CD14-positive monocyte (primary cell): ENCODE measurements around the gene BSPH1. TPM values are rescaled to one million over a fixed set of nuclear protein-coding genes. Genes with fewer than 3 reads are reported as not detected.

Experiments
- DNase-seq, 3 donors: peaks; one replicate each; pipeline ENCODE4 v3.0.0-alpha.2; 2011 to 2022
- H2AFZ ChIP-seq: 2 replicates; pipeline ENCODE4 v1.6.0; 2012; ENCODE audit warnings: mild to moderate bottlenecking, low read depth, low read length, inconsistent platforms; ENCODE audit not compliant: insufficient read depth, poor library complexity, severe bottlenecking
- H3K27ac ChIP-seq, 2 donors: 1 replicate in 1 of 2; 2 replicates in 1 of 2; pipeline ENCODE4 v1.5.1; 2012 to 2013; ENCODE audit warnings: low read length in 2 of 2, control low read depth in 1 of 2, inconsistent platforms in 1 of 2, low read depth in 1 of 2, mild to moderate bottlenecking in 1 of 2
- H3K27me3 ChIP-seq, 2 donors: one replicate each; pipeline versions ENCODE4 v1.6.0 to v1.6.1; 2011 to 2013; ENCODE audit warnings: low read length in 2 of 2; ENCODE audit not compliant: control insufficient read depth in 2 of 2, insufficient read depth in 2 of 2
- H3K36me3 ChIP-seq, 2 donors: replicated peaks in 1 of 2; 1 replicate in 1 of 2; 2 replicates in 1 of 2; pipeline versions ENCODE4 v1.5.1 to v1.6.1; 2012 to 2013; ENCODE audit warnings: low read length in 2 of 2, control low read depth in 1 of 2, inconsistent platforms in 1 of 2, mild to moderate bottlenecking in 1 of 2; ENCODE audit not compliant: insufficient read depth in 2 of 2, control insufficient read depth in 1 of 2
- H3K4me1 ChIP-seq, 2 donors: 1 replicate in 1 of 2; 2 replicates in 1 of 2; pipeline versions ENCODE4 v1.5.1 to v1.6.1; 2012 to 2013; ENCODE audit warnings: low read length in 2 of 2, control low read depth in 1 of 2, inconsistent platforms in 1 of 2, mild to moderate bottlenecking in 1 of 2, moderate library complexity in 1 of 2; ENCODE audit not compliant: insufficient read depth in 2 of 2, control insufficient read depth in 1 of 2
- H3K4me2 ChIP-seq: replicated peaks from 2 replicates; pipeline ENCODE3; 2012; ENCODE audit warnings: low read length, moderate library complexity, mild to moderate bottlenecking; ENCODE audit not compliant: poor library complexity, severe bottlenecking; ENCODE audit errors: extremely low read depth
- H3K4me3 ChIP-seq, 3 experiments: fragments of 200-600 bp in 1 of 3; sonication (generic) in 1 of 3; replicated peaks in 1 of 3; 1 replicate in 2 of 3; 2 replicates in 1 of 3; pipeline ENCODE4 v1.5.1; 2011 to 2013; ENCODE audit warnings: low read length in 3 of 3, mild to moderate bottlenecking in 3 of 3, control low read depth in 2 of 3, low read depth in 2 of 3, inconsistent platforms in 1 of 3, moderate library complexity in 1 of 3
- H3K79me2 ChIP-seq: 2 replicates; pipeline ENCODE4 v1.6.0; 2012; ENCODE audit warnings: mild to moderate bottlenecking, control low read depth, inconsistent platforms, low read length, moderate library complexity; ENCODE audit not compliant: insufficient read depth
- H3K9ac ChIP-seq: 2 replicates; pipeline ENCODE4 v1.6.0; 2017; ENCODE audit warnings: low read length, mild to moderate bottlenecking; ENCODE audit not compliant: insufficient read depth, poor library complexity, severe bottlenecking
- H3K9me3 ChIP-seq, 2 donors: replicated peaks in 1 of 2; 1 replicate in 1 of 2; 2 replicates in 1 of 2; pipeline versions ENCODE4 v1.5.1 to v1.6.1; 2012 to 2013; ENCODE audit warnings: low read length in 2 of 2, control low read depth in 1 of 2; ENCODE audit not compliant: control insufficient read depth in 1 of 2, insufficient read depth in 1 of 2
- H4K20me1 ChIP-seq: 2 replicates; pipeline ENCODE4 v1.6.0; 2012; ENCODE audit warnings: mild to moderate bottlenecking, low read length, control low read depth, moderate library complexity; ENCODE audit not compliant: insufficient read depth
- H3K27ac Mint-ChIP-seq, 7 donors: one replicate each; pipeline ENCODE4 v1.8.0; 2020; ENCODE audit warnings: mild to moderate bottlenecking in 7 of 7, mixed read lengths in 7 of 7, moderate library complexity in 6 of 7, inconsistent platforms in 2 of 7
- H3K27me3 Mint-ChIP-seq, 3 donors: one replicate each; pipeline ENCODE4 v1.8.0; 2021 to 2022; ENCODE audit warnings: low read depth in 3 of 3, mild to moderate bottlenecking in 3 of 3, mixed read lengths in 3 of 3, moderate library complexity in 3 of 3, inconsistent platforms in 1 of 3
- H3K36me3 Mint-ChIP-seq, 2 donors: one replicate each; pipeline ENCODE4 v1.8.0; 2020; ENCODE audit warnings: mixed read lengths in 2 of 2, inconsistent platforms in 1 of 2, mild to moderate bottlenecking in 1 of 2
- H3K4me1 Mint-ChIP-seq: one replicate; pipeline ENCODE4 v1.8.0; 2020; ENCODE audit warnings: mild to moderate bottlenecking, mixed read lengths
- H3K4me3 Mint-ChIP-seq, 2 donors: one replicate each; pipeline ENCODE4 v1.8.0; 2020; ENCODE audit warnings: mild to moderate bottlenecking in 2 of 2, mixed read lengths in 2 of 2, moderate library complexity in 1 of 2
- H3K9me3 Mint-ChIP-seq, 7 donors: one replicate each; pipeline ENCODE4 v1.8.0; 2020 to 2022; ENCODE audit warnings: mixed read lengths in 7 of 7, mild to moderate bottlenecking in 6 of 7, moderate library complexity in 6 of 7, inconsistent platforms in 2 of 7
- WGBS: methylation state at CpG from one replicate; pipeline ENCODE4 v1.1.5; 2013; ENCODE audit warnings: missing lambda C conversion rate; ENCODE audit not compliant: insufficient coverage; 5-methylcytosine and 5-hydroxymethylcytosine counted together
- intact Hi-C, 2 donors: fragments of 100-400 bp; cut with micrococcal nuclease; formaldehyde crosslinking; loops; one replicate each; pipeline versions ENCODE4 v1.15.0 to v1.15.1; 2023
- polyA plus RNA-seq, 3 donors: library from polyadenylated mRNA; depleted of rRNA in 1 of 3; unstranded in 2 of 3; stranded (reverse) in 1 of 3; fragments of 300-500 nt in 2 of 3; fragments of >200 nt in 1 of 3; fragmentation: Illumina TruSeq in 2 of 3; gene quantifications; 1 replicate in 2 of 3; 2 replicates in 1 of 3; pipeline ENCODE4 v1.2.3, GENCODE V29; 2012 to 2021
- TF ChIP-seq, protein P1 (sequence below): fragments of 200-600 bp; IDR thresholded peaks from one replicate; pipeline ENCODE4 v1.8.0; 2022; ENCODE audit warnings: antibody characterized with exemption, mild to moderate bottlenecking

The BSPH1 gene
- polyA plus RNA-seq, 3 donors, result not detected

DNA sequence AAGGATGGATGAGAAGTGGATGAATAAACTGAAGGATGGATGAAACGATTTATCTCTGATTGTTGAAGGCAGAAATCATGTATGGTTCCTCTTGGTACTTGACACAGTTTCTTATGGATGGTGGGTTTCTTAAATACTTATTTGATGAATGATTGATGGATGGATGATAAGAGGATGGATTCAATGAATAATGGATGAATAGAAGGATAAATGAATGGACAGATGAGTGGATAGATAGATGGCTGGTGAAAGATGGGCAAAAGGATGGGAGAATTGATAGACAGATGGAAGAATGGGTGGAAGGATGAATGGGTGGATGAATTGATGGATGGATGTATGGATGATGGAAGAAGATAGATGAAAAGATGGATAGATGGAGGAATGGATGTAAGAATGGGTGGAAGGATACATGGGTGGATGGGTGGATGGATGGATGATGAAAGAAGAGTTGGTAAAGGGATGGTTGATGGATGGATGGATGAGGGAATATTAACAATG, 4.3 kb upstream of the BSPH1 start:
- Mint-ChIP-seq H3K4me1 (no peaks in the 10 kb centered on the region), H3K36me3 (no peaks in the 10 kb centered on the region)

DNA sequence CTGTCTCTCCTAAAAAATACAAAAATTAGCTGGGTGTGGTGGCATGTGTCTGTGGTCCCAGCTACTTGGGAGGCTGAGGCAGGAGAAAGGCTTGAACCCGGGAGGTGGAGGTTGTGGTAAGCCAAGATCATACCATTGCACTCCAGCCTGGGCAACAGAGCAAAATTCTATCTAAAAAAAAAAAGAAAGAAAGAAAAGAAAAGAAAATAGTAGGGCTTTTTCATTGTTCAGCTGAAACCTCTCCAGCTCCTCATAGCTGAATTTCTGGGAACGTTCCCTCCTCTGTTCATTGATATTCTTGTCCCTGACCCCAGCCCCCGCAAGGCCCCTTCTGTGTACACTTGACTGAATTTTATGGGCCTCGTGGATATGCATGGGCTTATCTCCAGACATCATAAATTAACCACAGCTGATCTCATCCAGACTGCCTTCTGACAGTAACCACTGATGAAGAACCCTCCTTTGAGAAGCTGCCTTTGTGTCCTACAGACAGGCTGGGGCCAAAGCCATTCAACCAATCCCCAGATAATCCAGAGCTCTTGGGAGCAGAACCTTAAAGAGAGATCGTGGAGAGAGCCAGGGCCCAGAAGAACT, 2.3 kb upstream of the BSPH1 start, which contains the start of gene ELSPBP1:
Gene ELSPBP1, plus strand, starts transcription at position 424 of the 594 bp plus-strand sequence. CDS start 14,036 bp downstream, outside the sequence.
- Histone ChIP-seq H3K9me3 (no peaks in the 10 kb centered on the region), H3K27ac (no peak within 1 kb of the TSS), H2AFZ (no peak within 1 kb of the TSS), H3K36me3 (no peaks in the 10 kb centered on the region), H3K9ac (no peak within 1 kb of the TSS), H3K4me2 (no peak within 1 kb of the TSS), H3K79me2 (no peaks in the 10 kb centered on the region), H3K4me3 (no peak within 1 kb of the TSS), H3K4me1 (no peaks in the 10 kb centered on the region), H4K20me1 (no peaks in the 10 kb centered on the region), H3K27me3 (peaks cover 0 to 2% of the 10 kb centered on the region in 2 donors)
- intact Hi-C loops, result no loop called here
- no peak within 1 kb of the TSS for H3K4me3 Mint-ChIP-seq
- peaks cover 14 to 15% (median 15%) of the 10 kb centered on the region in 3 donors for H3K27me3 Mint-ChIP-seq
- no peak for DNase-seq
- peaks cover 0 to 6% (median 1%) of the 10 kb centered on the region in 7 donors for H3K9me3 Mint-ChIP-seq
- TF ChIP-seq, protein P1, sequence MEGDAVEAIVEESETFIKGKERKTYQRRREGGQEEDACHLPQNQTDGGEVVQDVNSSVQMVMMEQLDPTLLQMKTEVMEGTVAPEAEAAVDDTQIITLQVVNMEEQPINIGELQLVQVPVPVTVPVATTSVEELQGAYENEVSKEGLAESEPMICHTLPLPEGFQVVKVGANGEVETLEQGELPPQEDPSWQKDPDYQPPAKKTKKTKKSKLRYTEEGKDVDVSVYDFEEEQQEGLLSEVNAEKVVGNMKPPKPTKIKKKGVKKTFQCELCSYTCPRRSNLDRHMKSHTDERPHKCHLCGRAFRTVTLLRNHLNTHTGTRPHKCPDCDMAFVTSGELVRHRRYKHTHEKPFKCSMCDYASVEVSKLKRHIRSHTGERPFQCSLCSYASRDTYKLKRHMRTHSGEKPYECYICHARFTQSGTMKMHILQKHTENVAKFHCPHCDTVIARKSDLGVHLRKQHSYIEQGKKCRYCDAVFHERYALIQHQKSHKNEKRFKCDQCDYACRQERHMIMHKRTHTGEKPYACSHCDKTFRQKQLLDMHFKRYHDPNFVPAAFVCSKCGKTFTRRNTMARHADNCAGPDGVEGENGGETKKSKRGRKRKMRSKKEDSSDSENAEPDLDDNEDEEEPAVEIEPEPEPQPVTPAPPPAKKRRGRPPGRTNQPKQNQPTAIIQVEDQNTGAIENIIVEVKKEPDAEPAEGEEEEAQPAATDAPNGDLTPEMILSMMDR, result no peak
- H3K36me3 Mint-ChIP-seq, result no peaks in the 10 kb centered on the region
- no peak within 1 kb of the TSS for H3K27ac Mint-ChIP-seq
- H3K4me1 Mint-ChIP-seq, result no peaks in the 10 kb centered on the region
- WGBS, result 72% methylated on average over 3 of the region's 5 CpGs

More for the DNA sequence above, 4.3 kb upstream of the BSPH1 start:
- TF ChIP-seq, protein P1, result no peak
- Histone ChIP-seq H3K27ac (no peak overlapping the region), H3K4me3 (no peak overlapping the region), H3K27me3 (no peaks in the 10 kb centered on the region), H3K9ac (no peak overlapping the region), H4K20me1 (no peaks in the 10 kb centered on the region), H3K79me2 (no peaks in the 10 kb centered on the region), H2AFZ (no peak overlapping the region), H3K9me3 (no peaks in the 10 kb centered on the region), H3K36me3 (no peaks in the 10 kb centered on the region), H3K4me1 (no peaks in the 10 kb centered on the region), H3K4me2 (no peak overlapping the region)
- no peak for DNase-seq
- Mint-ChIP-seq H3K27ac (no peak overlapping the region), H3K9me3 (peaks cover 0 to 6% (median 3%) of the 10 kb centered on the region in 7 donors), H3K4me3 (no peak overlapping the region), H3K27me3 (peaks cover 9 to 11% (median 9%) of the 10 kb centered on the region in 3 donors)
- intact Hi-C loops, result no loop called here
- WGBS, result 100% methylated on average over 1 of the region's 1 CpG
